HG02763 (cell line): ENCODE results near the gene ANGPTL8.

ENCODE experiments used
- ATAC-seq: cut with Tn5 transposase; IDR thresholded peaks from one replicate; pipeline ENCODE4 v1.9.1; 2021; ENCODE audit warnings: mild to moderate bottlenecking, moderate library complexity; ENCODE audit not compliant: unreplicated experiment

Gene ANGPTL8, protein sequence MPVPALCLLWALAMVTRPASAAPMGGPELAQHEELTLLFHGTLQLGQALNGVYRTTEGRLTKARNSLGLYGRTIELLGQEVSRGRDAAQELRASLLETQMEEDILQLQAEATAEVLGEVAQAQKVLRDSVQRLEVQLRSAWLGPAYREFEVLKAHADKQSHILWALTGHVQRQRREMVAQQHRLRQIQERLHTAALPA

DNA sequence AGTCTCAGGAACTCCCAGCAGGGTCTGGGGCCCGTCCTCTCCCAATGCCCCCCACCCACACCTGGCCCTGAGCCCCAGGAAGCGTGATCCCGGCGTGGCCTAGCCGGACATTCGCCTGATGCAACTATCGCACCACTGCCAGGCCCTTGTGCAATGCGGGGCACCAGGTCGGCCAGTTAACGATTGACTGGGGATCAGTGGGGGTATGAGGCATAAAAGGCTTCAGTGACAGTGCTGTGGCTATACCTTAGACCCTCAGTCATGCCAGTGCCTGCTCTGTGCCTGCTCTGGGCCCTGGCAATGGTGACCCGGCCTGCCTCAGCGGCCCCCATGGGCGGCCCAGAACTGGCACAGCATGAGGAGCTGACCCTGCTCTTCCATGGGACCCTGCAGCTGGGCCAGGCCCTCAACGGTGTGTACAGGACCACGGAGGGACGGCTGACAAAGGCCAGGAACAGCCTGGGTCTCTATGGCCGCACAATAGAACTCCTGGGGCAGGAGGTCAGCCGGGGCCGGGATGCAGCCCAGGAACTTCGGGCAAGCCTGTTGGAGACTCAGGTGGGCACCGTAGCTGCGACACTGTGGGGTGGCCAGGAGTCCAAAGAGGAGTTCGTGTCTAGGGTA lies at the start of gene ANGPTL8:
ANGPTL8 (plus strand) TSS at position 243 of the 624 bp plus-strand sequence; CDS start at position 262, 19 bp downstream.
- no peak for ATAC-seq

DNA sequence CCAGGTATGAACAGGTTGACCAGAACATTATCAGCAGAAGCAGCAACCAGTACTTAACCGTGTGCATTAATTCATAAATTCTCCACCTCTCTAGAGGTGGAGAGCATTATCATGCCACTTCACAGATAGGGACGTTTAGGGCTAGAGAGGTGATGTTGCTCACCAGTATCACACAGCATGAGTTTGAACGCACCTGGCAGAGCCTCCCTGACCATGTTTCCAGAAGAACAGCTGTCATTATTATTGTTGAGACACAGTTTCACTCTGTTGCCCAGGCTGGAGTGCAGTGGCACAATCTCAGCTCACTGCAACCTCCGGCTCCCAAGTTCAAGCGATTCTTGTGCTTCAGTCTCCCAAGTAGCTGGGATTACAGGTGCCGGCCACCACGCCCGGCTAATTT lies 48.9 kb upstream of the ANGPTL8 start:
- ATAC-seq: no peak

DNA sequence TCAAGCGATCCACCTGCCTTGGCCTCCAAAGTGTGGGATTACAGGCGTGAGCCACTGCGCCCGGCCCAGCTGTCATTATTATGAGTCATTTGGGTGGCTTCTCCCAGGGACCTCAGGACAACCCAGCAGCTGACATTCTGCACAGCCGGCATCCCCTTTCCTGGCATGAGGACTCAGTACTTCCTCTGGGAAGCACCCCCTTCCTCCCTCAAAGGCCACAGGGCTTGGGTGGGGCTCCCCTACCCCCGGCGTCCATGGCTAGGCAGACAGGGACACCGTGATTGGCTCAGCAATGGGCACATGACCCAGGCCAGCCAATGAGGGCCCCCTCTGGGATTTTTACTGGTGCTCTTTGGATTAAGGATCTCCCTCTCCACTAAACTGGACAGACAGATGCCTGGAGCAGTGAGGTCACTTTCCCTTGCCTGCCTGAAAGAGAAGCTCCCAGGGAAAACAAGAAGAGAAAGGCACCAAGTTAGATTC lies 48.1 kb upstream of the ANGPTL8 start:
- ATAC-seq: no peak

- ATAC-seq: no peak
Measured at GRCh38 chr19:11191934-11192333, 47.5 kb upstream of the ANGPTL8 start.

DNA sequence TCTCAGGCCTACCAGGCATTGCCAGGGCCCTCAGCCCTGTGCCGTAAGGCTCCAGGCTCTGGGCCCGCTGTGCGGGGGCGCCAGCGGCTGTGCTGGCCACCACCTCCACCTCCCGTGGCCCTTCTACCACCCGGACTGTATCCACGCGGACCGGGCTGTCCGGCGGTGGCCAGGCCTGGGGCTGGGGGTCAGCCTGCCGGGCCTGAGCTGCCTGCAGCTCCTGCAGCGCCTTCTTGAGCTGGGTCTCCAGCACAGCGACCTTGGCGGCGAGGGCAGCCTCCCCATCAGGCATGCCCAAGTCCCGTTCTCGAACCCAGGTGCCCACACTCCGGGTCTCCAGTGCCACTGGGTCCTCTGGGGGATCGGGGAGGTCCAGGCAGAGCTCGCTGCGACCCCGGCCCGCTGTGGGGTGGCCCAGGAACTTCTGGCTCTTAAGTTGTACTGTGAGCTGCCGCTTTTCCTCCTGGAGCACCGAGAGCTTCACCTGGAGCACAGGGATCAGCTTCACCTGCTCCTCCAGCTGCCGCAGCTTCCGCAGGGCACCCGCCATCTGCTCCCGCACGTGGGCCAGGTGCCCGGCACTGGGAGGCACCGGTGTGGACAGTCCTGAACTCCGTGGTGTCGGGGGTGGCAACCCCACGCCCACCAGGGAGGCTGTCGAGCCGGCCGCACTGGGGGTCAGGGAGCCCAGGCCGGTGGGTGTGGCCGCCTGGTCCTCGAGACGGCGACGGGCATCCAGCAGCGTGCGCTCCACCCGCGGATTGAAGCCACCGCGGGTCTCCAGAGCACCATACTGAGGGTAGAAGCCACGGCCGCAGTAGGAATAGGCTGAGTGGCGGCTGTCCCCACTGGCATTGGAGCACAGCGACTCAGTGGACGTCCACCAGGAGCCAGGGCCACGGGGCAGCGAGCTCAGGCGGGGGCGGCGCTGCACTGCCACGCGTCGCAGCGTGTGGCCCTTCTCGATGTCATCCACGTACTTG lies 46.2 kb upstream of the ANGPTL8 start:
- no peak for ATAC-seq

GRCh38 chr19:11194173-11194572 lies 45.2 kb upstream of the ANGPTL8 start:
- ATAC-seq: no peak

- no peak for ATAC-seq
Measured at GRCh38 chr19:11194656-11195558, 44.5 kb upstream of the ANGPTL8 start.

DNA sequence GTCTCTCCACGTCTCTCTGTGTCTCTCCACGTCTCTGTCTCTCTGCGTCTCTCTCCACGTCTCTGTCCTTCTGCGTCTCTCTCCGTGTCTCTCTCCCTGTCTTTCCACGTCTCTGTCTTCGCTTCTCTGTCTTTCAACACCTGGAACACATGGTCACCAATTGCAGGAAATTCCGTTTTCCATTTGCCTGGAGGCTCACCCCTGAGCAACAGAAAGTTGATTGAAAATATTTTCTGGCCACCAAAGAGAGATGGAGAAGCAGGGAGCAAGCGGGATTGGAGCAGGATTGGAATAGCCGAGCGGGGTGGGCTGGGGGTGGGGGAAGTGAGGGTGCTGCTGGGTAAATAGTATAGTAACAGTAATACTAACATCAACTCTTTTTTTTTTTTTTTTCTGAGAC lies 43.7 kb upstream of the ANGPTL8 start:
- ATAC-seq: no peak

DNA sequence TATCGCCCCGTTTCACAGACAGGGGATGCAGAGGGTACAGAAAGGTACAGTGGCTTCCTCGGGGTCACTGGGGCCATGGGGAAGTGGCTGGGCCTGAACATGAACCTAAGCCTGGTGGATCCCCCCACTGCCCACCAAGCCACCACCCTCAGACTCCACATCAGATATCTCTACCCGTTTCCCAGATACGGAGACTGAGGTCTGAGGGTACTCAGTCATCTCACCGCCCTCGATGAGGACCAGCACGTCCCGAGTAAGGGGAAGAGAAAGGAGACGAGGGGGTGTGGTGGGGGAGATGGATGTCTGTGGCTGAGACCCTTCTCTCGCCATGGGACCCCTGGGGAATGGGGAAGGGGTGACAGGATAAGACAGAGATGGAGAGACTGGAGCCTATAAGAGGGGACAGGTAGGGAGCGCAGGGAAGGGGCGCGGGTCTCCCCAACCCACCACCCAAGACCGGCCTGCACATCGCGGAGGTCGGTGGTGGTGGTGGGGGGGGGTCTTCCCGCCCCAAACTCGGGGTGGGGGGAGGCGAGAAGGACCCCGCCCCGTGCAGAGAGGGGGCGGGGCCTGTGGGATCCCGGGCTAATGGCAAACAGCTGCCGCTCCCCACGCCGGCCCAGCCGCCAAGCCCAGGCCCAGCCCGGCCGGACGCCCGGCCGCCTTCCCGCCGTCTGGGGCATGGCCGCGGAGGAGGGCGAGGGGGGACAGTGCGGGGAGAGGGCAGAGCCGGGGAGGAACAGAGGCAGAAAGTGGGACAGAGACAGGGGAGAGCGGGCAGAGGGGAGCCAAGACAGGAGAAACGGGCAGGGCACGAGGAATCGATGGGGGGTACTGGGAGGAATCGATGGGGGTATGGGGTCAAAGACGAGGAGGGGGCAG lies 42.8 kb upstream of the ANGPTL8 start:
- ATAC-seq: no peak

GRCh38 chr19:11197291-11198174 lies 41.9 kb upstream of the ANGPTL8 start, which contains the start of gene KANK2:
TSS of gene KANK2 (minus strand) at chr19:11197545. CDS start at chr19:11194511, 3,034 bp downstream.
- ATAC-seq: peak; percentile 69

GRCh38 chr19:11198175-11198534 lies 41.3 kb upstream of the ANGPTL8 start:
- no peak for ATAC-seq

DNA sequence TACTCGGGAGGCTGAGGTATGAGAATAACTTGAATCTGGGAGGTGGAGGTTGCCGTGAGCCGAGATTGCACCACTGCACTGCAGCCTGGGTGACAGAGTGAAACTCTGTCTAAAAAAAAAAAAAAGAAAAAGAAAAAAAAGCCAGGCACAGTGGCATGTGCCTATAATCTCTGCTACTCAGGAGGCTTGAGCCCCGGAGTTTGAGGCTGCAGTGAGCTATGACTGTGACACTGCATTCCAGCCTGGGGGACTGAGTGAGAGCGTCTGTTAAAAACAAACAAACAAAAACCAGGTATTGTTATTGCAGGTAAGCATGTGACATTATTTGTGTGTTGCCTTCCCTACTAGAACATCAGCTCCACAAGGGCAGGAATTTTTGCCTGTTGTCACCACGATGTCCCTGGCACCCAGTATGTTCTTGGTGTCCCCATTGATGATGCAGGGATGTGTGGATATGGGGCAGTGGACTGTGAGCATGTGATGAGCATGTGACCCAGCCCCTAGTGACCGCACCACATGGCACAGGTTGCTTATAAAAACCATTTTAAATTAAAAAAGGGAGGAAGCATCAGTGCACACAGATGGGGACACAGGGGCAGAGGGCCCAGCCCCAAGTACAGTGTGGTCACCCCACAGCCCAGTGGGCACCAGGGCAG lies 40.5 kb upstream of the ANGPTL8 start:
- no peak for ATAC-seq

GRCh38 chr19:11199517-11199916 lies 39.9 kb upstream of the ANGPTL8 start:
- no peak for ATAC-seq

- no peak for ATAC-seq
Measured at GRCh38 chr19:11200015-11200574, 39.3 kb upstream of the ANGPTL8 start.

DNA sequence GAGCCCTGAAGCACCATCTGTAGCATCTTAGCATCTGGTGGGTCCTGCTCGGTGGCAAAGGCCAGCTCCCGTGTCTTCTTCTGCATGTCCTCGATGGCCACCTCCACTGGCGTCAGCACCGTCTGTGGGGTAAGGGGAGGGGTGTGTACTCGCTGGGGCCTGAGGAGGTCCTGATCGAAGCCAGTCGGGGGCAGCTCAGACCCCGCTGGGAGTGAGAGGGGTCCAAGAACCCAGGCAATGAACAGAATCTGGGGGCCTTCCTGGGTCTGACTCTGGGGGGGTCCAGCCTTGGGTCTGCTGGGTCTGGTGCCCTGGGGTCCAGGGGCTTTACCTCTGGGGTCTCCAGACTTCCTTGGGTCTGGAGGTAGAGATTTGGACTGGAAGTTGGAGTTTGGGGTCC lies 38.5 kb upstream of the ANGPTL8 start:
- ATAC-seq: no peak

GRCh38 chr19:11201791-11202190 lies 37.6 kb upstream of the ANGPTL8 start:
- ATAC-seq: no peak

DNA sequence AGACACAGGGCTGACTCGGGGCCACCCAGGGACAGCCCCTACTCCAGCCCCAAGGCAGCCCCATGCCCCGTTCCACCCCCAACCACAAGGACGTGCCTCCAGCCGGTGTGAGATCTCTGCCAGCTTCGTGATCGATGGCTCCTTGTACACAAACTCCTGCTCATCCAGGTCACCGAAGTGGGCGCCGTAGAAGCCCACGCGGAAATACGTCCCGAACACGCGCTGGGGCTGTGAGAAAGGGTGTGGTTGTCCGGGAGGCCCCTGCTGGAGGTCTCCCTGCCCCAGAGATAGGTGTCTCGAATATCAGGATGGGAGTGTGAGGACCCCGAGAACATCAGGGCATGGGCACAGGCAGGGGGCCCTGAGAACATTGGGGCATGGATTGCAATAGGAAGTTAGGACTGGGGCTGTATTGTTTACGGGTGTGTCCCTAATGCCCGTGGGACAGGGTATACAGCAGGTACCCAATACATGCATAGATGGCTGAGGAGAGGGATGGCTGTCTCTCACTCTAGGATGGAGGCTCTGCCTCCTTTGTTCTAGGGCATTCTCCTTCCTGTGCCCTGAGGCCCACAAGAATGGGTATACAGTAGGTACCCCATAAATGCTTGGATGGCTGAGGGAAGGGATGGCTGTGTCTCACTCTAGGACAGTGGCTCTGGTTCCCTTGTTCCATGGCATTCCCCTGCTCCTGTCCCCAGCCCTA lies 36.8 kb upstream of the ANGPTL8 start:
- ATAC-seq: no peak
